Stimulated activated naive CD4-positive, alpha-beta T cell (primary cell): ENCODE measurements around the gene JDP2.

ENCODE experiments used
- DNase-seq, 6 experiments: peaks; one replicate each; lab custom pipeline; 2025; lab: John Stamatoyannopoulos, UW

JDP2 gene

DNA sequence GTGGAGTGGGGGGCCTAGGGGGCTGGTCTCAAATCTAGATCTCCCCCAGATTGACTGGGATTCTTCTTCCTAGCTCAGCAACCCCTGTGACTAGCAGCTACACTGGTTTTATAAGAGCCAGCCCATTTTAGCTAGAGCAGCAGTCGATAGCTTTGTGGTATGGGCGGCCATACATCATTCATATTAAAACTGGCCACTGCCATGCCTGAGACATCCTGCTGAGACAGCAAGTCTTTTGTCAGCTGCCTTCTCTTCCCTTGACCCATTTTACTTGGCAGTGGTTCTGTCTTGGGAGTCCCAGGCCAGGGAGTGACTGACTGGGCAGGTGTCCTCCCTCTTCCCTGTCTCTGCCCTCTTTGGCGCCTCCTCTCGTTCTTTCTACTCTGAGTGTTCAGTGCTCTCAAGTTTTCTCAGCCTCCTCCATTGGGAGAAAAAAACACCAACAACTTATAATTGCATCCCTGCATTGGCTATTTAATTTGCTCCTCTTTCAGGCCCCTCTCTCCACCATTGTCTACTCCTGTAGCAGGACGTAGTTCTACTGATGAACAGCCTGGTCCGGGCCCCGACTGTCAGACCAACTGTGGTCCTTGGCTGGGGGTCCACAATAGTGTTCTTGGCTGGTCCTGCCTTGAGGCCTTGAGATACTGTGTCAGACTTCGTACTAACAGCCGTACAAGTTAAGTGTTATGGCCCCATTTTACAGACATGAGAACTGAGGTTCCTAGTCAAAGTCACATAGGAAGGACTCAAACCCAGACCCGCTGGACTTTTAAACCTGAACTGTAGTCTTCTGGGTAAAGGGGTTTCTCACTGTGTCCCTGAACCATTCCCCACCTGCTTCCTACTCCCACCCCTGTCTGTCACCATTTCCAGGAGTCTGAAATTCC lies 18.3 kb upstream of the JDP2 start:
- DNase-seq: no peak

DNA sequence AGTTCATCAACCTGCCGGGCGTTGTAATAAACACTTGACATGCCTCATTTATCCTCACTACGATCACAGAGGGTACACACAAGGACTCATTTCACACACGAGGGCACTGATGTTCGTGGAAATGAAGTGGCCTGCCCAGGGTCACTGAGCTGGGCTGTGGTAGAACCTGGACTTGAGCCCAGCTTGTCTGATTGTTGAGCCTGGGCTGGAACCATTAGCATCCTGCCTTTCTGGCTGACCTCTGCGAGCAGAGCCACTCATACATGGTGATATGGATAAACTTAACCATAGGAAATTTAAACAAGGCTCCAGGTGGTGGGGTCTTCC lies 16.6 kb upstream of the JDP2 start:
- DNase-seq: no peak

DNA sequence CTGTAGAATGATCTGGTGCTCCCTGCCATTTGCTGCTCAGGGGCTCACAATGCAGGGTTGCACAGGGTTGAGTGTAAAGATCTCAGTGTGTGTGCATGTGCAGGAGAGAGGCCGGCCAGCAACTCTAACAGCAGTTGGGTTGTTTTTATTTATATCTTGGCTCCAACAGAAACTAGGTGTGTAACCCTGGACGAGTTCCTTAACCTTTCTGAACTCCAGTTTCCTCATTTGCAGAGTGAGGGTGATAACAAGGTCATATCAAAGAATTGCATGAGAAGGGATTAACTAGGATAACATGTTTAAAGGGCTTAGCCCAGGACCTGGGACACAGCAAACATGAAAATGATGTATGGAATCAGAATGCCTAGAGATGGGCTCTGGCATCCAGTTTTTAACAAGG lies 14.8 kb upstream of the JDP2 start:
- no peak for DNase-seq

DNA sequence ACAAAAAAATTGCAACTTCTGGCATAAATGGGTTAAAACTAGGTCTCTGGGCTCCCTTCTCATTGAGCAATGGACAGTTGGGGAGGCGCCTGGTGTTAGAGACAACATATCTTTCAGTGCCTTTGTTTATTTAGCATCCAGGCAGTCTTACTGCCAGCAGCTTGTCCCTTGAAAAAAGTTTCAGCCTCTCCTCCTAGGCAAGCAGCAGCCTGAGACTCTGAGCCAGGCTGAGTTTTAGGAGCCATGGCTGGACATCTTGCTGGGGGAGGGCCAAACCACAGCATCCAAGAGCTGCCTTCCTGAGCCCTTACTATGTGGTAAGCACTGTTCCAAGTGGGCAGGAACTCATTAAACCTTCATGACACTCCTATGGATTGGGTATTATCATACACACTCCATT lies 10.1 kb upstream of the JDP2 start:
- no peak for DNase-seq

DNA sequence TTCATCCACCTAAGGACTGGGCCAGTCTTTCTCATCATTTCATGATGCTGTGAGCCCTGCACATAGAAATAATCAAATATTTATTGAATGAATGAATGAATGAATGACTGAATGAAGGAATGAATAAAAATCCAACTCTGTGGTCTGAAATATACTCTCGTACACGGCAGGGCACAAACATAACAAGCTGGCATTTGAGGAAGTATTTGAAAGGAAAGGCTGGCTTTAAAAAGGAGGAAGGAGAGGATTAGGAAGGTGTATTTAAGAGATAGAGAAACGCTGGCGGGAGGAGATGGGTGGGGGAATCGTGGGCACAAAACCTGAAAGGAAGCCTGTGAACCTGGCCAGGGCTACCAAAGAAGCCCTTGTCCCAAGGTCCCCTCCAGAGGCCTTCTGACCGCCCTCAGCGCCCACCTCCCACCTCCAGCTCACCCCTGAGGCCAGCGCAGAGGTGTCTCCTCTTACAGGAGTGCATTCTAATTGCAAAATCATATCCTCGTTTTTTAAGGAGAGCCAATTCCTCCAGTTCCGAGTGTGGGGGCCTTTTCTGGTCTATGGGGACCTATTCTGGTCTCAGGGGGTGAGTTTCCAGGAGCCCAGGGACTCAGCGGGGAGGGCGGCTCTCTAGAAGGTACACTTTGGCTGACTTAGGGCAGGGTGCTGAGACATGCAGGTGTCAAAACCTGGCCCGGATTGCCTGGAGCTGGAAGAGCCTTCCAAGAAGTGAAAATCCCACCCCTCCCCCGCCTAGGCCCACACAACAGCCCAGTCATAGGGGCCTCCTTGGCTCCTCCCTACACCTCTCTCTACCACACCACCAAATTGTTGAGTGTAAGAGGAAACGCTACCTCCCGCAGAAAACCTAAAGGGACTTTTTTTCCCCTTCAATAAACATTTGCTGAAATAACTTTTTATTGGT lies 8.7 kb upstream of the JDP2 start:
- no peak for DNase-seq

DNA sequence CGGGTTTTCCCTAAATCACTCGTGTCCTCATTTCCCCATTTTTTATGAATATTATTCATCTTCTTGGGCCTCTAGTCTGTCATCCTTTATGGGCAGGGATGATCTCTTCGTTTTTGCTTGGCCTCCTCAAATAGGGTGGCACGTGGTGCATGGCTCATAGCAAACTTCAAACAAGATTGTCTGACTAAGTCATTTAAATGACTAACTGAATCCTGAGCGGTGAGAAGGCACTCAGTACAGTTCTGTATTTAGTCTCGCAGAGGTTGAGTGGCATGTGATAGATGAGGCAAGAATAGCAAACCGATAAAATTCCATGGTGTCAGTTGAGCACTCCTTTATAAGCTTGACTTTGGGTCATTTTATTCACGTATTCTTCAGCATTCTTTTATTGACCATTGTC lies 5.7 kb upstream of the JDP2 start:
- DNase-seq: no peak

DNA sequence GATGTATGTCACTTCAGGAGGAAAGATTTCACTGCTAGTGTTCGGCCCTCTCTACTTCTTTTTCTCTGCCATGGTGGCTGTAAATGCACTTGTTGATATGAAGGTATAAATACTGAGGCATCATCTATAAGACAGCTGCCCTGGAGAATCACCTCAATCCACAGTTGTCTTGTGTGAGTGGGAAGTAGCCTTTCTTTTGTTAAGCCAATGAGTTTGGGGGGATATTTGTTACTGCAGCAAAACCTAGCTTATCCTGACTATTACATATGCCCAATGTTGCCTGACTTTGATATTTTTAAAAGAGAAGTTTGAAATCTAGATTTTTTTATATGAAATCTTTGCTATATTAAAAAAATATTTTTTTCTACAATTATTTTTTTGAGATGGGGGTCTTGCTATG lies 3.3 kb upstream of the JDP2 start:
- DNase-seq: no peak

DNA sequence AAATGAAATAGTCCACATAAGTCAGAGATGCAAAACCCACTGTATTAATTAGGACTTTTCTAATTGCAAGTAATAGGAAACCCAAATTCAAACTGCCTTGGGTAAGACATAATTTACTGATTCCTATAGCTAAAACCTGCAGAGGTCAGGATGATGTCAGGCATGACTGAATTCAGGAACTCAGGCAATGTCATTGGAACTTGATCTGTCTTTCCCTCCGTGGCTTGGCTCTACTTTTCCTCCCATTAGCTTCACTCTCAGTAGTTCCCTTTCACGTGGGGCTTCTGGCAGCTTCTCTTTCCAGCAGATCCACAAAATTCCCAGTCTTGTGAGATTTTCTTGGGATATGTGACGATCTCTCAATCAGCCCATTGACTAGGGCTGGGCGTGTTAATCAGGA lies 2.4 kb upstream of the JDP2 start:
- no peak for DNase-seq

DNA sequence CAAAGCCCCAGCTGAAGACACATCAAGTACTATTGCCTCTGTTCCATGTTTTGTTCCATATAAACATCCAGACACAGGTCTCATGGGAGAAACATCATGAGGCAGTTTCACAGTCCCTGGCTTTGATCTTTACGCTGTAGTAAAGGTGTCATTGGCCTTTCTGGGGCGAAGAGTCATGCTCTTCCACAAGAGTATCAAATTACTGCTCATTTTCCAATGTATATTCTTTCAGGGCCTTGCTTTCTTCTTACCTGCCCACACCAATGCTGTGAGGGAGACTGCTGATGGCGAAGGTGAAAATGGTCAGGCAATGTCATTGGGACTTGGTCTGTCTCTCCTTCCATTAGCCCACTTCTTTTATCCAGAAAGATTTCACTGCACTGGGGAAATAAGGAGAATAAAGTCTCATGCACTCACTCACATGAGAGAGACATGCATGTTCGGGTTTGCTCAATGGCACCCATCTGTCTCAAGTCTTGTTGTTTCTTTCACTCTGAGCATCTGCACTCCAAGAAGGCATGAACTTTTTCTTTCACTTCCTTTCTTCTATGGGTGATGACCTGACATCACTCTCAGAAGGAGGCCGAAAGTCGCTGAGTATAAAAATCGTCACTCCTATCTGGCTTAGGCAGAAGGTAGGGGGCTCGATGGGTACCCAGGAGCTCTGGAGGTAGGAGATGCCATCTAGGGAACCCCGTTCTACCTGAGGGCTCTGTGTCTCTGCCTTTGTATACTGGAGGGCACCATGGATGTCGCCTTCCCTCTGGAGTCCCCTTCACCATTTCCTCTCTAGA lies 1.3 kb upstream of the JDP2 start:
- peak in 1 of 6 experiments; percentile 4 for DNase-seq

DNA sequence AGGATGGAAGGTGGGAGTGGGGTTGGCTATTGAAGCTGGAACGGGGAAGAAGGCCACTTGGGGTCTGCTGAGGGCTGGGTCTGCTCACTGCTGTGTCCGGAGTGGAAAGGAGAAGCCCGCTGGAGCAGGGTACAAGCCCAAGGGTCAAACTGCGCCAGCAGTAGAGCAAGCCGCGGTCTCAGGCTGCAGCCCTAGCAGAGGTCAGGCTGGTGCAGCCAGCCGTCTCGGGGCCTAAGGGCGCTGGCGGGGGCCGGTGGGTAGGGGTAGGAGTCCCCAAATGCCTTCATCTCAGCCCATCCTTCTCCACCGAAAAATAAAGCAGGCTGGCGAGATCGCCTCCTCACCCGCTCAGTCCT lies 718 bp upstream of the JDP2 start:
- DNase-seq: no peak

DNA sequence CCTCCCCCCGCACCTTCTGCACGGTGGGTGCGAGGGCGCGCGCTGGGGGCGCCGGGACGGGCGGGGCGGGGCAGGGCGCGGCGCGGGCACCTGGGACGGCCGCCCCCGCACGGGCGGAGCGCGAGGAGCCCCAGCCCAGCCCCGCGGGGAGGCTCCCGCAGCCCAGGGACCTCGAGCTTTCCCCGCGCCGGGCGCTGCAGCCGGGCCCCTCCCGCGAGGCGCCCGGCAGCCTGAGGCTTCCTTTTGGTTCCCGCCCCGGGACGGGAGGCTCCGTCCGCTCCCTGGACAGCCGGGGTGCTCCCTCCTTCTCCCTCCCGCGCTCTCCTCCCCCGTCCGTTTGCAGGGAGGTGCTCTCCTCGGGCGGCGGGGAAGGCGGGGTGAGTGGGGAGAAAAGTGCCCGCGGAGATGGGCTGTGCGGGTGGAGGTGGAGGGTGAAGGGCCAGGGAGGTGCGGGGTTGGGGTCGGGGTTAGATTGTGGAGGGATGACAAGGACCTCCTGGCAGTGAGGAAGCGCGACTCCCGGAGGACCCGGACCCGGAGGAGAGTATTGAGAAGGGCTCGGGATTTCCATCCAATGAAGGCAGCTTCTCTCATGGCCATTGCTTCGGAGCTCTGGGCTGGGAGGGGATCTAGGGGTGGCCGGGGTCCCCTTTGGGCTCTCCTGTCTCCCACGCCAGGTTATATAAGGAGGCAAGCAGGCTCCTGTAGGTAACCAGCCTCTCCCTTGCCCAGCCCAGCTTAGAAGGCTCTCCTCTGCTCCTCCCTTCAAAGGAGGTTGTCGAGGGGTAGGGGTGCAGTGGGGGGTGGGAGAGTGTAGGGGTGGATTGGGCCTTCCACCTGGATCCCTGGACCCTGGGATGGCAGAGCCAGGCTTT lies 645 bp downstream of the JDP2 start:
- peak in 2 of 6 experiments; percentile 2 to 8 for DNase-seq

DNA sequence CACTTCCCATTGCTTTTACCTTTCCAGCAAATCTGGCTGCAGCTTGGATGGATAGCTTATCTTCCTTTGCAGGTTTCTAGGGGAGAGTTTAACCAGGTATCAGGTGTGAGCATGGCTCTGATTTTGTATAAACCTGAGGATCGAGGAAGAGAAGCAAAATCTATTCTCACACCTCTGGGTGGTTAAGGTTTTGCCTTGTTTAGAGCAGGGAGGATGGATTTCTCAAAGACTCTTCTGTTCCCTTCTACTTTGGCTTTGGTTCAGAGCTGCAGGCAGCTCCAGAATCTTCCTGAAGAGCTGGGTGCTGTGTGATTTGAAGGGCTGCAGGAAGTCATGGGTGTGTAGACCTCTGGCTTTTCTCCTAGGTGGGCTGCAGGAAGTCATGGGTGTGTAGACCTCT lies 1.7 kb downstream of the JDP2 start:
- no peak for DNase-seq

DNA sequence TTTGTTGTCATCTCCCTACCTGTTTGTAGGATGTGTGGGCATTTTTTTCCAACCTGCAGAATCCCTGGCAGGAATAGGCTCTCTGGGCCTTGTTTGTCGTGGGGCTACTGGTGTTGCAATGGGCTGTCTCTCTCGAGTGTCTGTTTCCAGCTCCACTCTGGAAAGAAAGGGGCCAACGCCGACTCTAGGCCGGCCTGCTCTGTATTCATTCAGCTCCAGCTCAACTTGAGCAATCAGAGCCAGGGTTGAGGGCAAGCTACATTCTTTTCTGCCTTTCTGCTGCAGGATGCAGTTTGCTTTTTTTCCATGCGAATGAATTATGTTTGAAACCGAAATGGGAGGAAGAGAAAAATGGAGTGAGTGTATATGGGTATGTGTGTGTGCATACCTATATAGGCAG lies 2.3 kb downstream of the JDP2 start:
- no peak for DNase-seq

DNA sequence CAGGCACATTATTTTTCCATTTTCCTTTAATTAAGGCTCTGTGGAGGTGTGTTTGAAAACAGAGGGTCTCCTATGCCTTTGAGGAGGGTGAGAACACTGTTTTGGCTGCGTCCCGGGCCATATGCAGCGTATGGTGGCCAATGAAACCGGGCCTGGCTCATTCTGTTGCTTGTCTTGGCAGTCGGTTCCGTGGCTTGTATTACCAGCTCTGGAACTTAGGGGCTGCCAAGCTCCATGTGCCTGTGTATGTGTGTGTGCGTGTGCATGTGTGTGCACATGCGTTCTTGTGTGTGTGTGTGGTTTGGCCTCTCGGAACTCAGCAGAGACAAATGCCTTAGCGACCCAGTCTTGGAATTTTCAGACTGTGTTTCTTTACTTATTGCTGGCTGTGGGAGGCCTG lies 2.7 kb downstream of the JDP2 start:
- no peak for DNase-seq

DNA sequence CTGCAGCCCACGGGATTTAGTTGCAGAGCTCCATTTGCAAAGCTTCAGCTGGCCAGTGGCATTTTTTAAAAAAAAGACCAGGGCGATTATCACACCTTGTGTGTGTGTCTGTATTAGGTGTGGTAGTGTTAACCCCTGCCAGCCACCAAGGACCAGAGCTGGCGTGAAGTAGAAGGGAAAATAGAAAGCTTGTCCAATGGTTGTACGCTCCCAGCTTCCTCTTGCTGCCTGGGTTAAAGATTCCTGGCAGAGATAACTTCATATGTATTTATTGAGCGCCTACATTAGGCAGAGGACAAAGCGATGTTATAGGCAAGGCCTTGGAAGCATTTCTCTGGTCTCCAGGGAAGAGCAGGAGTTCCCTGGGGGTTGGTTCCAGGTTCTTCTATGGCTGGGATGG lies 3.2 kb downstream of the JDP2 start:
- no peak for DNase-seq

DNA sequence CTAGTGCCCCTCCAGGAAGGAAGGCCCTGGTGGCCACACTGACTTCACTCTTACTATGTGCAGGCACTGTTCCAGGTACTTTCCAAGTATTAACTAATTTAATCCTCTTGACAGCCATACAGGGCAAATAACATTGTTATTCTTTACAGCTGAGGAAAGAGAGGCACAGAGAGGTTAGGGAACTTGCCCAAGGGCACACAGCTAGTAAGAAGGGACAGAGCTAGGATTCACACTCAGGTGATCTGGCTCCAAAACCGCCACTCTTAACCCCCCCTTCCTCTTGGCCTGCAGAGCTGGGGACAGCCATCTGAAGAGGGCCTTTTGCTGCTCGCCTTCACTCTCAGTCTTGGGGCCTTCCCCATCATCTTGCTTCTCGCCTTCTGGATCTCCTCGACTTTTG lies 4.0 kb downstream of the JDP2 start:
- no peak for DNase-seq

DNA sequence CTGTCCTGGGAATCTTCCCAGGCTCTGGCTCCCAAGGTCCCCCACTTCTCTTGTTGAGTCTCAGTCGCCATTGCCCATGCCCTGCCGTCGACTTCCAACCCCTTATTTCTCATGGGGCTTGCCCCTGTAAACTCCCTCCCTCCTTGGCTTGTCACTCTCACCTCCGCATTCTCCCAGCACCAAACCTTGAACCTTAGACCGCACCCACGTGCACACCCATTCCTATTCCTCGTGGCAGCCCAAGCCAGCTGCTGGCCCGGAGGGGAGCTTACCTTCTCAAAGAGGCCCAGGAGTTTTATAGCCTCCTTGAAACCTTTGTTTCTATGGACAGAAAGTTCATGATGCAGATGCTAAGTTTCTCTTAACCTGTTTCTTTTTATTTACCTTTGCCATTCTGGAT lies 4.6 kb downstream of the JDP2 start:
- DNase-seq: no peak

DNA sequence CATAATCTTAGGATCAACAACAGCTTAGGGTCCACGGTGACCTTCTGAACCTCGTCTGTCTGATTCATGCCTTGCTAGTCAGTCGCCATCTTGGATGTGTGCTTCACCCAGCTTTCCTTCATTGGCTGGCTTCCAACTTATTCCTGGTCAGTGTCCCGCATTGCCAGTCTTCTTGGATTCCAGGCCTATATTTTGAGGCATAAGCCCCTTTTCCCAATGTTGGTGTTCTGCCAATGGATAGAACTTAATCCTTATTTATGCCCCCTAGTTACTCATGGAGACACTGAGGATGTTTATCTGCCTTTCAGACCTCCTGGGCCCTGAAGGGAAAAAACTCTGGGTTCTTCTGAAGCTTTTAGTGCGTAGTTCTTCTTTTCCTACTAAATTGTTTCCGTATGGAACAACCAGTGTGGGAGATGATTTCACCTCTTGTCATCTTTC lies 5.8 kb downstream of the JDP2 start:
- no peak for DNase-seq

DNA sequence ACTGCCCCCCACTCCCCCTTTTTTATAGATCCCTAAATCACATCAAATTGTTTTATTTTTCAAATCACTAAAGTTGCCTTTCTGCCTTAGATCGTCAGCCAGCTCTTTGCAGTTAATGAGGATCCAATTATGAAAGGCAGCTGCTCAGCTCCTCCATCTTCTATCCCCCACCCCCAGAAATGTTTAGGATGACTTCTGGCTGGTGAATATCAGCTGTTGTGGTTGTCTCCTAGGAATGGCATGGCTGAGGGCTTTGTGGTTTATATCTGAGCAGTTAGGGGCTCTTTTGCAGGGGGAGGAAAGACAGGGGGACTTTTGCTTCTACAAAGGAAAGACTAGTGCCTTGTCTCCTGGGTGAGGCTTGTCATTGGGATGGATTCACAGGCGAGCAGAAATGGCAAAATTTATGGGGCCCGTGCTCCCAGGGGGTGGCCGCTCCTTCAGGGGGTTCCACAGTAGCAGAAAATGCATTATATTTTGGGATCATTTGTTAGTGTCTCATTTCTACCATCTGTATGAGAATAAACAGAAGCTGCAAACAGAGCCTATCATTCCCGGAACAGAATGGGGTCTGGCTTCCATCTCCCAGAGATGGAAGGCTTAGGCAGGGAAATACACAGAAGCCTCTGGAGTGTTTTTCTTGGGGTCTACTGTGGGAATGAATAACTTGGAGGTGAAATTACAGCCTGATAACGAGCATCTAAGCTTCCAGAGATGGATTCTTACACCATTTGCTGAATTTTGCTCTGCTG lies 6.5 kb downstream of the JDP2 start:
- DNase-seq: no peak

DNA sequence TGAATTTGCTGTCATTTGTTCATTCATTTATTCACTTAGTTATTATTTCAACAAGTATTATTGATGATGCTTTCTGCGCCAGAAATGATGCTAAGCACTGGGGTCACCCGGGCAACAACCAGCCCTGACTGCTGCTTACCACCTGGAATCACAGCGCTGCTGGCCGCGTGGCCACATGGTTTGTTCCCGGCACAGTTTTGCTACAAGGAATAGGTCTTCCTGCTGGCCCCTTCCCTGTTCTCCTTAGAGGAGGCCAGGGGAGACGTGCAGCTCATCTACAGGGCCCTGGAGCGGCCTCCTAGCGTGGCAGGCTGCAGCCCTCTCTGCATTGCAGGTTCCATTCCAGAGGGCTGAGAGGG lies 7.0 kb downstream of the JDP2 start:
- no peak for DNase-seq

DNA sequence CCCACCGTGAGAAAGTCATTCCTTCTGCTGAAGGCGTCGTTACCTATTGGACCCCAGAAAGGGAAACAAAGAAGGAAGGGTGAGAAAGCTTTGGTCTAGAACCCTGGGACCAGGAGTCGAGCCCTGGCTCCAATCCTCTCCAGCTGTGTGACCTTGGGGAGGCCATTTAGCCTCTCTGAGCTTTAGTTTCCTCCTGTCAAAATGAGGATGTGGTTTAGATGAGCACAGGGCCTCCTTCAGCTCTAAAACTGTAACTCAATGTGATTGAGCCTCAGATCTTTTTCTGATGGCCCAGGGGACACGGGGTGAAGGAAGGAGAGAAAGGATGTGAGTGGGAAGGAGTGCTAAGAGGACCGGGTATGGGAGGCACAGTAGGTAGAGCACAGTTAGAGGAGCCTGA lies 7.7 kb downstream of the JDP2 start:
- DNase-seq: no peak
